Astrocyte (in vitro differentiated cells and primary cell): Measurements from ENCODE around the gene SORL1. TPM values are rescaled to one million over a fixed set of nuclear protein-coding genes. Genes with fewer than 3 reads are reported as not detected.

Source experiments
- DNase-seq: peaks from one replicate; pipeline ENCODE4 v3.0.0-alpha.2; 2010; ENCODE audit warnings: low read depth
- FAIRE-seq: peaks from 2 replicates; lab custom pipeline; 2011; peaks lifted over from hg19 to GRCh38; lab: Jason Lieb, UNC
- H2AFZ ChIP-seq: 2 replicates; pipeline ENCODE4 v1.6.0; 2012; ENCODE audit warnings: low read depth, low read length, inconsistent platforms
- H3K27ac ChIP-seq: 2 replicates; pipeline ENCODE4 v1.5.1; 2011; ENCODE audit warnings: low read depth, low read length, inconsistent platforms
- H3K27me3 ChIP-seq: 2 replicates; pipeline ENCODE4 v1.6.0; 2011; ENCODE audit warnings: low read length, inconsistent platforms; ENCODE audit not compliant: insufficient read depth
- H3K36me3 ChIP-seq: 2 replicates; pipeline ENCODE4 v1.5.1; 2011; ENCODE audit warnings: low read length, inconsistent platforms; ENCODE audit not compliant: insufficient read depth
- H3K4me1 ChIP-seq: 2 replicates; pipeline ENCODE4 v1.5.1; 2011; ENCODE audit warnings: low read length, inconsistent platforms; ENCODE audit not compliant: insufficient read depth
- H3K4me2 ChIP-seq: 2 replicates; pipeline ENCODE4 v1.6.0; 2012; ENCODE audit warnings: low read length, inconsistent platforms
- H3K4me3 ChIP-seq: 2 replicates; pipeline ENCODE4 v1.5.1; 2011; ENCODE audit warnings: low read depth, mild to moderate bottlenecking, low read length, inconsistent platforms; ENCODE audit not compliant: insufficient read depth
- H3K79me2 ChIP-seq: 2 replicates; pipeline ENCODE4 v1.6.0; 2012; ENCODE audit warnings: mild to moderate bottlenecking, low read length, inconsistent platforms; ENCODE audit not compliant: insufficient read depth
- H3K9ac ChIP-seq: 2 replicates; pipeline ENCODE4 v1.6.0; 2012; ENCODE audit warnings: mild to moderate bottlenecking, low read length, inconsistent platforms
- H3K9me3 ChIP-seq: 2 replicates; pipeline ENCODE4 v1.5.1; 2012; ENCODE audit warnings: low read depth, mild to moderate bottlenecking, low read length, inconsistent platforms; ENCODE audit not compliant: insufficient read depth
- H4K20me1 ChIP-seq: 2 replicates; pipeline ENCODE4 v1.6.0; 2012; ENCODE audit warnings: low read length, inconsistent platforms; ENCODE audit not compliant: insufficient read depth
- H3K27ac Mint-ChIP-seq: one replicate; pipeline ENCODE4 v1.8.0; 2021; ENCODE audit warnings: mild to moderate bottlenecking, mixed read lengths; ENCODE audit not compliant: unreplicated experiment
- H3K27me3 Mint-ChIP-seq: one replicate; pipeline ENCODE4 v1.8.0; 2021; ENCODE audit warnings: low read depth, mixed read lengths; ENCODE audit not compliant: unreplicated experiment
- H3K36me3 Mint-ChIP-seq: one replicate; pipeline ENCODE4 v1.8.0; 2021; ENCODE audit warnings: low read depth, mixed read lengths; ENCODE audit not compliant: unreplicated experiment
- H3K4me1 Mint-ChIP-seq: one replicate; pipeline ENCODE4 v1.8.0; 2021; ENCODE audit warnings: low read depth, mixed read lengths; ENCODE audit not compliant: unreplicated experiment
- H3K4me3 Mint-ChIP-seq: one replicate; pipeline ENCODE4 v1.8.0; 2021; ENCODE audit warnings: mild to moderate bottlenecking, moderate library complexity, mixed read lengths; ENCODE audit not compliant: unreplicated experiment
- H3K9me3 Mint-ChIP-seq: one replicate; pipeline ENCODE4 v1.8.0; 2021; ENCODE audit warnings: mild to moderate bottlenecking, mixed read lengths; ENCODE audit not compliant: unreplicated experiment
- EZH2 ChIP-seq: IDR thresholded peaks from 2 replicates; pipeline ENCODE4 v1.6.1; 2012; ENCODE audit warnings: mild to moderate bottlenecking, low read length, inconsistent platforms; ENCODE audit not compliant: insufficient read depth
- total RNA-seq: library from RNA; stranded (reverse); gene quantifications from 2 replicates; pipeline ENCODE4 v1.2.1, GENCODE V29; 2021
- TF ChIP-seq, protein P1 (sequence below): IDR thresholded peaks from 2 replicates; pipeline ENCODE4 v1.5.1; 2011; ENCODE audit warnings: low read depth, mild to moderate bottlenecking, inconsistent platforms, low read length, moderate library complexity; ENCODE audit not compliant: insufficient read depth

The SORL1 gene
- total RNA-seq, 1 donor from 2014 or later: 4.1 TPM

DNA sequence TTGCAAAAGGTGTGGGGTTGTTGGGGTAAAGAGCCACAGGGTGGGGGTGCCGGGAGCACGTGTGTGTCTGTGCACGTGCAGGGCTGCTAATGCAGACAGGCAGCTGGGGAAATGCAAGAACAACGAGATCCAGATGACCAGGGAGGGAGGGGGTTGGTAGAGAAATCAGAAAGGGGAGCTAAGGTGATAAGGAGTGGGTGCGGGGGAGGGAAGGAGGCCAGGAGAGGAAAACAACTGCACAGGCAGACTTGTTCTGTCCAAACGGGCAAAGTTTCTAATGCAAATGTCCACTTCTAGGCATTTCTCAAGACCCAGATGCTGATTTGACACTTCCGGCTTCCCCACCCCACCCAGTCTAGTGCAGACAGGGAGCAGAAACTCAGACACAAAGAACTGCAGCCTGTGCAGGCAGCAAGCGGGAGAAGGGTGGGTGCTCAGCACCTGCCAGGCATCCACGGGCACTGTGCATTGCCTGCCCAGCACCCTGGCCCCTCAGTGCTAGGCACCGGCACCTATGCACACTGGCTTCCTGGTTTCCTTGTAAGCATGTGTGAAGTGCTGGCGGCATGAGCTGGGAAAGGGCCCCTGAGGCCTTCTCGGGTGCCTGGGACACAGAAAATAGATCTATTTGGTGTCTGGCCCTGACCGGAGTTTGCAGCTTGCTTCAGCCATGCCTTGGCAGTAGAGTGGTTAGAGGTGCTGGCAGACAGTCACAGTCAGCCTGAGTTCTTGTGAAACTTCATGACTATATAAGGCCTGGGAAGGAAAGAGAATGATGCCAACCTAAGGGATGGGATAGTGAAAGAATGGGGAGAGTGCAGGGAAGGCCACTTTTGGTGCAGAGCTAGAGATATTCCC lies 220.7 kb downstream of the SORL1 start:
- Mint-ChIP-seq H3K27me3 (no peaks in the 10 kb centered on the region), H3K4me1 (peaks cover 37% of the 10 kb centered on the region), H3K27ac (no peak overlapping the region), H3K4me3 (no peak overlapping the region), H3K36me3 (no peaks in the 10 kb centered on the region), H3K9me3 (peaks cover 5% of the 10 kb centered on the region)
- H3K4me3 ChIP-seq: no peak overlapping the region
- H3K4me1 ChIP-seq: peaks cover 23% of the 10 kb centered on the region
- no peak overlapping the region for H3K27ac ChIP-seq
- no peaks in the 10 kb centered on the region for H3K9me3 ChIP-seq
- FAIRE-seq (no peak), DNase-seq (no peak)
- H3K79me2 ChIP-seq: no peaks in the 10 kb centered on the region
- no peaks in the 10 kb centered on the region for H4K20me1 ChIP-seq
- H3K4me2 ChIP-seq: peak overlapping the region; percentile 6
- no peak overlapping the region for H3K9ac ChIP-seq
- H2AFZ ChIP-seq: no peak overlapping the region
- no peaks in the 10 kb centered on the region for H3K36me3 ChIP-seq
- TF ChIP-seq EZH2: no peak
- TF ChIP-seq, protein P1, sequence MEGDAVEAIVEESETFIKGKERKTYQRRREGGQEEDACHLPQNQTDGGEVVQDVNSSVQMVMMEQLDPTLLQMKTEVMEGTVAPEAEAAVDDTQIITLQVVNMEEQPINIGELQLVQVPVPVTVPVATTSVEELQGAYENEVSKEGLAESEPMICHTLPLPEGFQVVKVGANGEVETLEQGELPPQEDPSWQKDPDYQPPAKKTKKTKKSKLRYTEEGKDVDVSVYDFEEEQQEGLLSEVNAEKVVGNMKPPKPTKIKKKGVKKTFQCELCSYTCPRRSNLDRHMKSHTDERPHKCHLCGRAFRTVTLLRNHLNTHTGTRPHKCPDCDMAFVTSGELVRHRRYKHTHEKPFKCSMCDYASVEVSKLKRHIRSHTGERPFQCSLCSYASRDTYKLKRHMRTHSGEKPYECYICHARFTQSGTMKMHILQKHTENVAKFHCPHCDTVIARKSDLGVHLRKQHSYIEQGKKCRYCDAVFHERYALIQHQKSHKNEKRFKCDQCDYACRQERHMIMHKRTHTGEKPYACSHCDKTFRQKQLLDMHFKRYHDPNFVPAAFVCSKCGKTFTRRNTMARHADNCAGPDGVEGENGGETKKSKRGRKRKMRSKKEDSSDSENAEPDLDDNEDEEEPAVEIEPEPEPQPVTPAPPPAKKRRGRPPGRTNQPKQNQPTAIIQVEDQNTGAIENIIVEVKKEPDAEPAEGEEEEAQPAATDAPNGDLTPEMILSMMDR: no peak
- H3K27me3 ChIP-seq: no peaks in the 10 kb centered on the region

DNA sequence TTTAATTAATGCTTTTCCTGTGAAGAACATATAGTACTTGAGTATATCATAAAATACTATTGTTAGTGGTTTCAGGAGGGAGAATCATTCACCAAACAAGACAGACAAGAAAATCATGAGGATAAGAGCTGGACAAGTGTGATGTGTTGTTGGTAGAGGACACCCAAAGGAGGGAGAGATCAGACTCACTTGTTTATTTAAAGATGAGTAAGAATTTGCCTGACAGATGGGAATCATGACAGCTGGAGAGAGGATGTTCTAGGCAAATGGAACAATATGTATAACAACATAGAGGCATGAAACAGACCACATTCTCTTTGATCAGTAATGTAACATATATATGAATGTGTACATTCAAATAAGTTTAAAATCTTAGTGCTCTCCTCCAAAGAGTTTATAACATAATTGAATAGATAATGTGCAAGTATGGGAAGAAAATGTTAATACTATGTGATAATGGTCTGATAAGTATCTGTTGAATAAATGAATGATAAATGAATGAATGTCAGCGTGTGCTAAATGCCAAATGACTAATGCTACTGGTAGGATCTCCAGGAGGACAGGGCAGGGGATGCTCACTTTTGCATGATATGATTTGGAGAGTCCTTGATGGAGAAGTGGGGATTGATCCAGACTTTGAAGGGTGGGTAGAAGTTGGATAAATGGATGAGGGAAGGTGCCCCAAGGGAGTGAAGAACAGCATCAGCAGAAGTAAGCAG lies 229.6 kb downstream of the SORL1 start:
- no peaks in the 10 kb centered on the region for H3K4me1 ChIP-seq
- no peaks in the 10 kb centered on the region for H3K27me3 Mint-ChIP-seq
- no peaks in the 10 kb centered on the region for H3K27me3 ChIP-seq
- H3K36me3 Mint-ChIP-seq: no peaks in the 10 kb centered on the region
- H3K27ac Mint-ChIP-seq: no peak overlapping the region
- no peak overlapping the region for H3K9ac ChIP-seq
- H3K9me3 ChIP-seq: no peaks in the 10 kb centered on the region
- peaks cover 3% of the 10 kb centered on the region for H3K9me3 Mint-ChIP-seq
- no peak overlapping the region for H2AFZ ChIP-seq
- no peak overlapping the region for H3K4me3 Mint-ChIP-seq
- no peaks in the 10 kb centered on the region for H3K79me2 ChIP-seq
- peaks cover 10% of the 10 kb centered on the region for H3K4me1 Mint-ChIP-seq
- H4K20me1 ChIP-seq: no peaks in the 10 kb centered on the region
- FAIRE-seq (peak; percentile 34), DNase-seq (no peak)
- TF ChIP-seq, protein P1: no peak
- TF ChIP-seq EZH2: no peak
- H3K27ac ChIP-seq: no peak overlapping the region
- H3K36me3 ChIP-seq: no peaks in the 10 kb centered on the region
- no peak overlapping the region for H3K4me2 ChIP-seq
- no peak overlapping the region for H3K4me3 ChIP-seq

Other genes with a start within 250 kb of the SORL1 start
- gene SC5D, start 159.5 kb upstream of the SORL1 start, total RNA-seq: 68.3 and 81.8 TPM in 2 replicates